Endometrium (tissue), 2 donors: ENCODE measurements around the gene CEMIP.

Experiments used
- FAIRE-seq: peaks from 2 replicates; lab custom pipeline; 2012; peaks lifted over from hg19 to GRCh38; lab: Jason Lieb, UNC
- donor health status: control.
- donor health status: control.

The CEMIP gene

DNA sequence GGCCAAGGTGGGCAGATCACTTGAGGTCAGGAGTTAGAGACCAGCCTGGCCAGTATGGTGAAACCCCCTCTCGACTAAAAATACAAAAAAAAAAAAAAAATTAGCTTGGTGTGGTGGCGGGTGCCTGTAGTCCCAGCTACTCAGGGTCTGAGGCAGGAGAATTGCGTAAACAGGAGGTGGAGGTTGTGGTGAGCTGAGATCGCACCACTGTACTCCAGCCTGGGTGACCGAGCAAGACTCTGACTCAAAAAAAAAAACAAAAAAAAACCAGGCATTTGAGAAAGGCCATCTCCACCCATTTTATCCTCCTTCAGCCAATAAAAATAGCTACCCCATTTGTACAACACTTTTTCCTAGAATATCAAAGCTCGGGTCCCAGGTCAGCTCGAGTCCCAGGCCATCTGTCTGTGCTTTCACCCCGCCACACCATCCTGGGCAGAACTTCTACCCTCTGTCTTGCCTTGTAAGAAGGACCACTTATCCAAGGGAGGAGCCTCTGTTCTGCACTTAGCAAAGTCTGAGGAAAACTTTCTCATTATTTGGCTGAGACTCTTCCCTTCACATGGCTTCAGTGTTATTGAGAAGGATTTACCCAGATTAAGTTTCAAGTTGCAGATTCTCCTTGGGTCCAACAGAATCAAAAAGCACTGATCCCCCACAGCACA is 111.3 kb downstream of the CEMIP start:
- FAIRE-seq = no peak

DNA sequence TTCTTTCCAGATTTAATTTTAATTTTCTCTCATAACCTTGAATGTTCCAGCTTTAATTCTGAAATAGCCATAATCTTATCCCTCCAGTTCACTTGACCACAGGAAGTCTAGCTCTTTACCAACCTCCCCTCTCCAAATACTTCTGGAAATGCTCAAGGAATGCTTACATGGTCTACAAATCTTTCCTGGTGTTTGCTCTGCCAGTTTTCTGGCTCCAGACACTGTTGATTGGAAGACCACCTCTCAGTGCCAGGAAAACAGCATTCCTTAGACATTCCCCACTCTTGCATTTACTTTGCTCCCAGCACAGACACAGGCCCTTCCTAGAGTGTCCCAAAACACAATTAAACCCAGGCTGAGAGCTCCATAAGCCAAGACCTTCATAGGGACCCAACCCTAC is 111.8 kb downstream of the CEMIP start:
- FAIRE-seq = no peak

DNA sequence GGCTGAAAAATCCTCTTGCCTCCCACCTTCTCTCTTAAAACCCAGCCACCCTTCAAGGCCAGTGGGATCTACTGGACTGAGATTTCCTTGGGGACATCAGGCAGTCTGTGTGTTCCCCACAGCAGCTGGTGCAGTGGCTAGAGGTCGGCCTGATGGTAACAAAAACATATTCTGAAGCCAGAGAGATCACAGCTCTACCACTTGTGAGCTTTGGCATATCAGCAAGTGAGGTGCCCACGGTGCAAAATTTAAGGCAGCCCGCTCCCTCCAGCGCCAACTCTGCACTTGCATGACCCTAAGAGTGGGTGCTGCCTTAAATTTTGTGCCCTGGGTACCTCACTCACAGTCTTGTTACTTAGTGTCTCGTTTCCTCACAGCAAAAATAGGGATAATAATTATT is 113.2 kb downstream of the CEMIP start:
- FAIRE-seq = no peak

- no peak for FAIRE-seq
Measured at GRCh38 chr15:80893777-80894176, 114.6 kb downstream of the CEMIP start.

DNA sequence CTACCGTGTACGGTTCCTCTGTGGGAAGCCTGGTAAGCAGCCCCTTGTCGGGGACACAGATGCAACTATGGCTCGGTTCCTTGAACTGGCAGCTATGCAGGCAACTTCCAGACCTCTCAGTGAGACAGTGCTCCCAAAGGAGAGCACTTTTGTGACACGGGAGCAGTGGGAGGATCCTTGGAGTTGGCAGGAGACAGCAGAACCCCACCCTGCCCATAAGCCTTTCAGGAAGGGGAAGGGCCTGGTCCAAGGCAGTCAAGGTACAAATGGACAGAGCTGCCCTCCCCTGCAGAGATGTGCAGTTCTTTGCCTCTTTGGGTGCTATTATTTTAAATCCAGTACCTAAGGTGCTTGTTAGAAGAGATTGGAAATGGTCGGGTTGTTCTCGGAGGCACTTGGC is 115.9 kb downstream of the CEMIP start:
- no peak for FAIRE-seq

GRCh38 chr15:80895965-80896364 is 116.8 kb downstream of the CEMIP start:
- no peak for FAIRE-seq

DNA sequence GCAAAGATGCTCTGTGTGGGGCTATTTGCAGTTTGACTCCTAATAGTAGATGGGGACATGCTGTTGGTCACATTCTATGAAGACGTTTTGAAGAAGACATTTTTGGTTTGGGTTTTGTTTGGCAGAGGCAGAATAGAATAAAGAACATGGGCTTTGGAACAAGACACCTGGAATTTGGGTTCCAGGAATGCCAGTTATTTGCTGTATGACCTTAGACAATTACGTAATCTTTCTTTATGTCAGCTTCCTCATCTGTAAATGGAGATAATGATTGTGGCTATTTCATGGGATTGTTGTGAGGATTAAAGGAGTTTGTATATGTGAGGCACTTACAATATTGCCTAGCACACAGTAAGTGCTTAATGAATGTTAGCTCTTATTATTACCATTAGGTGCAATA is 118.9 kb downstream of the CEMIP start:
- no peak for FAIRE-seq

DNA sequence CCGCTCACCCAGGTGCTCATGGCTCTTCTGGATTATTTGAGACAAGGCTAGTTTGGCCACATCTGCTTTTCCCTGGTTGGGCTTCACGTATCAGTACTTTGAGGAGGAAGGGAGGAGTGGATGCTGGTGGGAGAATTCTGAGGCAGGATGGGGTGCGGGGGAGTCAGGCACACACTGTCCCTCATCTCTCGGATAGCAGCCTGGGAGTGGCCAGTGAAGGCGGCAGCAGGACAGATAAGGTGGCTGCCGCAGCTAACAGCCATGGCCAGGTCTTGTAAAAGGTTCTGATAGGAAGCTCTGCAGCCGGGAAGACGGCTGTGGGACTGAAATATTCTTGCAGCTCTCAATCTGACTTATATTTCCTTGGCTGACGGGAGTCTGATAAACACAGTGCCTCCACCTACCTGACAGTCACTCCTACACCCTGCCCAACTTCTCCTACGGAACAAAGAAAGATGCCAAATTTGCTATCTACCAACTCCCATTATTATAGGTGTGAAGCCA is 123.2 kb downstream of the CEMIP start:
- FAIRE-seq = no peak

GRCh38 chr15:80904998-80905397 is 125.8 kb downstream of the CEMIP start:
- no peak for FAIRE-seq

DNA sequence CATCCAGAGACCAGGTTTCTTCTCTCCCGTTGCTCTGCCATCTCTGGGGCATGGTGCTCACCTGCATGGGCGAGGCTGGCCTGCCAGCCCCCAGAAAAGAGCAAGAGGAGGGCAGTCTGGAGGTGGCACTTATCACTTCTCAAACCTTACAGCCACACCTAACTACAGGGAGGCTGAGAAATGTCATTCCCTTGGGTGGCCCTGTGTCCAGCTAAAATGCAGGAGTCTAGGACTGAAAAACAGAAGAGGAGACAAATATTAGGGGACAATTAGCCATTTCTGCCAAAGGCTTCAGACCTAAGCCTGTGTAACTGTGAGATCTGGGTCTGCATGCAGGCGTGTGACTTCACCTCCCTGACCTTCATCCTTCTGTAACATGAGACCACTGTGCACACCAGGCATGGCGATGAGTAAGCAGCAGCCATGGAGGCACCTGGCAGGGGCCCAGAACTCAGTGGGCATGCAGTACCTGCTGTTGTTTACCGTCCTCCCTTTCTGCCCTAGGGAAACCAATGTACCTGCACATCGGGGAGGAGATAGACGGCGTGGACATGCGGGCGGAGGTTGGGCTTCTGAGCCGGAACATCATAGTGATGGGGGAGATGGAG is 127.1 kb downstream of the CEMIP start:
- FAIRE-seq = no peak

DNA sequence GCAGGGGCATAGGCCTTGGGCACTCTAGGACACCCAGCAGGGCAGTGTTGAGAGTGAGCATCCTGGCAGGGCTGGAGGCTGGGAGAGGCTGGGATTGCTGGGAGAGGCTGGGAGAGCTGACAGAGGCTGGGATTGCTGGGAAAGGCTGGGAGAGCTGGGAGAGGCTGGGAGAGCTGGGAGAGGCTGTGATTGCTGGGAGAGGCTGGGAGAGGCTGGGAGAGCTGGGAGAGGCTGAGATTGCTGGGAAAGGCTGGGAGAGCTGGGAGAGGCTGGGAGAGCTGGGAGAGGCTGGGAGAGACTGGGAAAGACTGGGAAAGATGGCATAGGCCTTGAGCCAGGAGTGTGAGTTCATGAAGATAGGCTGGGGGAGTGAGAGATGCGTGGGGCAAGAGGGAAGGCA is 132.7 kb downstream of the CEMIP start:
- no peak for FAIRE-seq

- FAIRE-seq = no peak
Measured at GRCh38 chr15:80912673-80913072, 133.5 kb downstream of the CEMIP start.

DNA sequence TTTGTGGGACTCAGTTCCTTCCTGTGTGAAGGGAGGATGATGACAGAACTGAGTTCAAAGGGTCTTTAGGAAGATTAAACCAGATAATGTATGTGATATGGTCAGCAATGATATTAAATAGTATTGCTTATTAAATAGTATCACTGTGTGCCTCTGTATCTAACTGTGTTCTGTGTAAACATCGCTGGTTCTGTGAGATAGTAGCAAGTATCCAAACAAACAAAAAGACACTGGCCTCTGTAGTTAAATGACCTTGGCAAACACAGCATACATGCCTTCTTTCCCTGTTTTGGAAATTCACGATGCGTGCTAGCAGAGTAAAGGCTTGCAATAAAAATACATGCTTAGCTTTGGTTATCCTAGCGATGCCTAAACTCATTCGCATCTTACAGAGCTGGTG is 134.4 kb downstream of the CEMIP start:
- no peak for FAIRE-seq

DNA sequence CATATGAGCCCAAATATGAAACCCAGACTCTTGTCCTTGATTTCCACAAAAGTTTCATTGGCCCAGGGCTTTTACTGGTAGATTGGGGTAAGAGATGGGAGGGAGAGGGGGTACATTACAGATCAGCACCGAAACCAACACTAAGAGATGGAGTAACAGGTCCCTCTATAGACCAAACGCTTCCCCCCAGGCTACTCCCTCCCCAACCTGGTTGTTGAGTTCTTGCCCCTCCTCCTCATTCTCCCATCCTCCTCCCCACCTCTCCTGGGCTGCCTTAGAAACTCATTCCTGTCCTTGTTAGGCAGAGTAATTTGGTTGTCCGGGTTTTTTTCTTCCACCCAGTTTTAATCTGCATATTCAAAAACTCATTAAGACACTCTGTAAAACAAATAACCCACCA is 136.3 kb downstream of the CEMIP start:
- no peak for FAIRE-seq

- no peak for FAIRE-seq
Measured at GRCh38 chr15:80916056-80916455, 136.9 kb downstream of the CEMIP start.

DNA sequence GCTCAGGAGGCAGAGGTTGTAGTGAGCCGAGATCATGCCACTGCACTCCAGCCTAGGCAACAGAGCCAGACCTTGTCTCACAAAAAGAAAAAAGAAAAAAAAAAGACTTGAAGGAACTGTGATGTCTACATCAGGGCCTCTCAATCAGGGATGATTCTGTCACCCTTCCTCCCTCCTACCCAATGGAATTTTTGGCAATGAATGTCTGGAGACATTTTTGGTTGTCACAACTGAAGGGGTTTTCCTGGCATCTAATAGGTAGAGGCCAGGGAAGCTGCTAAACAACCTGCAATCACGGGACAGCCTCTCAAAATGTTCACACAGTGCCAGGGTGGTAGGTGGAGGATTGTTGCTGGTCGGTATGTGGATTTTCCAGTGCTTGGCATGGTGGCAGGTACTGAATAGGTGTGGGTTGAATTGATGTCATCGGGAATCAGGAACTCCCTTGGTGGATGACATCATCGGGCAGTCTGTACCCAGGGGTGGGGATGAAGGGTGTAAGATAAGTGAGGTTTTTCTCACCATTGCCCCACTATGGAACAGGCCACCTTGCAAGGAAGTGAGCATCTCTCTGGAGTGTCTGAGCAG is 139.1 kb downstream of the CEMIP start:
- no peak for FAIRE-seq

GRCh38 chr15:80920271-80920699 is 141.1 kb downstream of the CEMIP start:
- no peak for FAIRE-seq

GRCh38 chr15:80921736-80922410 is 142.7 kb downstream of the CEMIP start:
- no peak for FAIRE-seq

- no peak for FAIRE-seq
Measured at GRCh38 chr15:80923668-80924067, 144.5 kb downstream of the CEMIP start.

- FAIRE-seq = no peak
Measured at GRCh38 chr15:80924278-80924677, 145.1 kb downstream of the CEMIP start.

DNA sequence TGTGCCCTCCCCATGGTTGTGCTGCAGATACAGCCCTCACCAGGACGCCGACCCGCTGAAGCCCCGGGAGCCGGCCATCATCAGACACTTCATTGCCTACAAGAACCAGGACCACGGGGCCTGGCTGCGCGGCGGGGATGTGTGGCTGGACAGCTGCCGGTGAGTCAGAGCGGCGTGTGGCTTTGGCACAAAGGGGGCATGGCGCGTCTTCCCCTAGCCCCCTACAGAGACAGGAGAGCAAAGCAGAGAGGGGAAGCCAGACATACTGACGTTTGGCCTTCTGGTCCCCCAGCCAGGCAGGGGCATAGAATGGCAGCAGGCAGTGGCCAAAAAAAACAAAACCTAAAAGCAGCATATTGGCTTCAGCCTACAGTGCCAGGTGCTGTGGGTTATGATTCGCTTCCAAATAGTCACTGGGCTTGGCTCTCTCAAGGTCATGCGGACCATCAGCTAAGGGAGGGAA is 146.5 kb downstream of the CEMIP start:
- no peak for FAIRE-seq

DNA sequence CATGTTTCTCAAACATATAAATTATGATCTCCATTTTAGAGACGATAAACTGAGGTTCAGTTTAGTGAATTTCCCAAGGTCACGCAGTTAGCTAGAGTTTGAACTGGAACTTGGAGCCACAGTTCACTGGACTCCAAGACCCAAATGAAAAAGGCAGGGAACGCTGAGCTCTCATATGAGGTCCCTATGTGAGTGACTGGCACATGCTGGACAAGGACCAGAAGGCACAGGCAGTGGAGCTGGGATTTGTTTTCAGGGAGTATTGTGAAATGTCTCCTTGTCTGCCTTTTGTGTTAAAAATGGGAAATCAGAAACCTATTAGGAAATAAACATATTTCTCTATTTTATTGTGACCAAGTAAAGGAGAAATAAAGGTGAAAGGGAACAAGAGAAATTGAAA is 147.0 kb downstream of the CEMIP start:
- FAIRE-seq = no peak

DNA sequence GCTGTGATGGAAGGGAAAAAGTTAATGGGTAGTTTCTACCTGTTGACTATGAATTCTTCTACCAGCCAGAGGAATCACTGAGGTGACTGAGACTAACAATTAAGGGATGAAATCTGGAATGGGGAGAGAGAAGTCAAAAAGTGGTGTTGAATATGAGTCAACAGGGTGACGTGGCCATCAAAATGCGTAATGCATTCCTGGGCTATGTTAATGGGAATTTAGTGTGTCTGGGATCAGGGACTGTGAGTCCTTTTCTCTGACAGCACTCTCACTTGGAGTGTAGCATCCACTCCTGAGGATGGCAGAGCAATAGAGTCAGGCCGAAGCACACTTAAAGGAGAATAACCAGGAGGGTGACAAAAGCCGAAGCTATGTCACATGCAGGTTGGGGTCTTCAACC is 150.1 kb downstream of the CEMIP start:
- FAIRE-seq = no peak
